ENCODE data around the gene HLCS.

- TF ChIP-seq SALL2 (tag by site-specific recombination; IDR thresholded peaks at IDR 0.05; ENCODE audit: borderline replicate concordance) (no peak), CTCF (tag by site-specific recombination; IDR thresholded peaks at IDR 0.05) (no peak), ZNF280D (tag by site-specific recombination; IDR thresholded peaks at IDR 0.05) (no peak), REST (tag by site-specific recombination; IDR thresholded peaks at IDR 0.05) (no peak), INSM2 (tag by site-specific recombination; IDR thresholded peaks at IDR 0.05) (no peak), ZNF10 (tag by site-specific recombination; IDR thresholded peaks at IDR 0.05) (no peak), ZNF398 (tag by site-specific recombination; IDR thresholded peaks at IDR 0.05) (no peak), ZBTB21 (tag by site-specific recombination; IDR thresholded peaks at IDR 0.05) (no peak), ZNF155 (tag by site-specific recombination; IDR thresholded peaks at IDR 0.05) (no peak), ZBTB7A (tag by site-specific recombination; IDR thresholded peaks at IDR 0.05; ENCODE audit: low read depth) (no peak), ZNF544 (tag by site-specific recombination; IDR thresholded peaks at IDR 0.05) (no peak), ZBTB44 (tag by site-specific recombination; IDR thresholded peaks at IDR 0.05) (no peak), ZNF670 (tag by site-specific recombination; IDR thresholded peaks at IDR 0.05; ENCODE audit: low read depth) (no peak)
These were observed 55.7 kb downstream of the HLCS start for GRCh38 chr21:36910581-36911307.
